Measurements from ENCODE around the gene WDR74.
A peak's percentile ranks its signal among the peaks of the same experiment; 100 is the strongest.

The WDR74 gene

GRCh38 chr11:62852523-62853188, 13.3 kb upstream of the WDR74 start:
- H3K27ac ChIP-seq = peak overlapping the region; percentile 91
- TF ChIP-seq ZFX (IDR thresholded peaks at IDR 0.05; ENCODE audit: borderline replicate concordance) = no peak
- no peak for TF ChIP-seq CTCF (IDR thresholded peaks at IDR 0.05)

GRCh38 chr11:62851807-62852522, 12.6 kb upstream of the WDR74 start:
- H3K27ac ChIP-seq = peak overlapping the region; percentile 91
- TF ChIP-seq CTCF (IDR thresholded peaks at IDR 0.05) = no peak
- TF ChIP-seq ZFX (IDR thresholded peaks at IDR 0.05; ENCODE audit: borderline replicate concordance) = no peak

GRCh38 chr11:62850911-62851806, 11.8 kb upstream of the WDR74 start:
- TF ChIP-seq ZFX (IDR thresholded peaks at IDR 0.05; ENCODE audit: borderline replicate concordance) = no peak
- TF ChIP-seq CTCF (IDR thresholded peaks at IDR 0.05) = no peak
- peak overlapping the region; percentile 91 for H3K27ac ChIP-seq

- no peak overlapping the region for H3K27ac ChIP-seq
- TF ChIP-seq CTCF (IDR thresholded peaks at IDR 0.05) (no peak), ZFX (IDR thresholded peaks at IDR 0.05; ENCODE audit: borderline replicate concordance) (no peak)
These were observed 8.5 kb upstream of the WDR74 start for GRCh38 chr11:62847767-62848314.

- no peak overlapping the region for H3K27ac ChIP-seq
- TF ChIP-seq ZFX (IDR thresholded peaks at IDR 0.05; ENCODE audit: borderline replicate concordance) (no peak), CTCF (IDR thresholded peaks at IDR 0.05) (no peak)
These were observed 6.8 kb upstream of the WDR74 start for GRCh38 chr11:62846177-62846576.

- TF ChIP-seq CTCF (IDR thresholded peaks at IDR 0.05) = no peak
- no peak for TF ChIP-seq ZFX (IDR thresholded peaks at IDR 0.05; ENCODE audit: borderline replicate concordance)
- H3K27ac ChIP-seq = no peak overlapping the region
These were observed 4.8 kb upstream of the WDR74 start for GRCh38 chr11:62844154-62844553.

Data from 22Rv1 (cell line).